GM12872 (cell line): ENCODE data around the gene PDGFRA.

ENCODE experiments used
- TF ChIP-seq, protein P1 (sequence below): IDR thresholded peaks from 3 replicates; pipeline ENCODE4 v1.5.1; 2011; ENCODE audit warnings: low read depth, mild to moderate bottlenecking, low read length, moderate library complexity; ENCODE audit not compliant: insufficient read depth

Gene PDGFRA

DNA sequence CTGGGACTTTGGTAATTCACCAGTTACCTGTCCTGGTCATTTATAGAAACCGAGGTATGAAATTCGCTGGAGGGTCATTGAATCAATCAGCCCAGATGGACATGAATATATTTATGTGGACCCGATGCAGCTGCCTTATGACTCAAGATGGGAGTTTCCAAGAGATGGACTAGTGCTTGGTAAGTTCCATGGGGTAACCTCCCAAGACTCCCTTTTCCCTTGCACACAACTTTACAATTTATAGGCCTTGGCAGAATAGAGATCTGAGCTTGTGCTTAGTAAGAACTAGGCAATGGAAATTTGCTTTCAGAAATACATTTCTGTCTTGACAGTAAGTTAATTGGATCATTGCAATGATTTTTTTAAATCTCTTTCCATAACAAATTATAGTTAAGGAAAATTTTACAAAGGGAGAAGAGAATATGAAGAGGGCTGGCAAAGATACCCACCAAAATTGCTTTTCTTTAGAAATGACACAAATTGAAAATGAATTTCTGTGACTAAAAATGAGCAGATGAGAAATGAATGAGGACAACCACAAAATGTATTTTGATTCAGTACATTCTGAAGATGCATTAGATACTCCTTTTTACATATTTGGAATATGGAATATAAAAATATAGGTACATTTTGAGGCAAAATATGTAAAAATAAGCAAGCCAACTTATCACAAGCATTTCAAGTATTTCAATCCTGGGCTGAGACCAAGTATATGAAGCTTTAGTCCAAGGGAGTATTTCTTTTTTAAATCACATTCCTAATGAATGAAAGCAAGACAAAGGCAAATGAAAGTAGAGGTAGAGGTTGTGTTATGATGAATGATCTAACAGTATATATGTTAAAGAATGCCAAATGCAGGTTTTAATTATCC is 45.9 kb downstream of the PDGFRA start:
- TF ChIP-seq, protein P1, sequence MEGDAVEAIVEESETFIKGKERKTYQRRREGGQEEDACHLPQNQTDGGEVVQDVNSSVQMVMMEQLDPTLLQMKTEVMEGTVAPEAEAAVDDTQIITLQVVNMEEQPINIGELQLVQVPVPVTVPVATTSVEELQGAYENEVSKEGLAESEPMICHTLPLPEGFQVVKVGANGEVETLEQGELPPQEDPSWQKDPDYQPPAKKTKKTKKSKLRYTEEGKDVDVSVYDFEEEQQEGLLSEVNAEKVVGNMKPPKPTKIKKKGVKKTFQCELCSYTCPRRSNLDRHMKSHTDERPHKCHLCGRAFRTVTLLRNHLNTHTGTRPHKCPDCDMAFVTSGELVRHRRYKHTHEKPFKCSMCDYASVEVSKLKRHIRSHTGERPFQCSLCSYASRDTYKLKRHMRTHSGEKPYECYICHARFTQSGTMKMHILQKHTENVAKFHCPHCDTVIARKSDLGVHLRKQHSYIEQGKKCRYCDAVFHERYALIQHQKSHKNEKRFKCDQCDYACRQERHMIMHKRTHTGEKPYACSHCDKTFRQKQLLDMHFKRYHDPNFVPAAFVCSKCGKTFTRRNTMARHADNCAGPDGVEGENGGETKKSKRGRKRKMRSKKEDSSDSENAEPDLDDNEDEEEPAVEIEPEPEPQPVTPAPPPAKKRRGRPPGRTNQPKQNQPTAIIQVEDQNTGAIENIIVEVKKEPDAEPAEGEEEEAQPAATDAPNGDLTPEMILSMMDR, result no peak

DNA sequence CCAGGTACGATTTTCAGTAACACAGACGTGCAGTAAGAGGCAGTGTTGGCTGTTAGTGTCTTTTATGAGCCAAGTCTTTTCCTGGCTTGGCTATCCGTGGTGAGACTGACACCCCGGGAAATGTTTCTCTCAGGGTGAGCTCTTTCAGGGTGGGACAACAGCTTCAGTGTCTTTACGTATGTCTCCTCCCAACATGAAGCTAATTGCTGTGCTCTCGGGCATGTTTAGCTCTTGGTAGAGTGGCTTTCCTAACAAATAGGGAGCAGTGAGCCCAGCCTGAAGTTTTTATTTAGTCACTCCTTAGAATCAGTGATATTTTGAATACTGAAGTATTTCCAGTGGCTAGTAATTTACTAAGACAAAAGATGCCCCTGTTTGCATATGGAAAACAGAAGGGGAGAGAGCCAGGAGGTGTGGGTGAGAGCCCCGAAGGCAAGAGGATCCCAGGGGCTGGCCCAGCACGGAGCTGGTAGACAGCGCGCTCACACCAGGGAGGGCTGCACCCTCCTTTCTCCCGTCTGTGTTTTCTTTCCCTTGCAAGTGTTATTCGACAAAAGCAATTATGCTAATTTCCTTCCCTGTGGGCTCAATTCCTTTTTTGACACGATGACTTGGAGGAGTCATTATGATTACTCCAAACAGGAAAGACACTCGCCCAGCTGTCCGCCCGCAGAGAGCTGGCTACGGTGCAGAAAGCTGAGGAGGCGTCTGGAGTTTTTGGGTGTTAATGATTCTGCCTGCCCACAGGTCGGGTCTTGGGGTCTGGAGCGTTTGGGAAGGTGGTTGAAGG is 47.7 kb downstream of the PDGFRA start:
- TF ChIP-seq, protein P1, result no peak

DNA sequence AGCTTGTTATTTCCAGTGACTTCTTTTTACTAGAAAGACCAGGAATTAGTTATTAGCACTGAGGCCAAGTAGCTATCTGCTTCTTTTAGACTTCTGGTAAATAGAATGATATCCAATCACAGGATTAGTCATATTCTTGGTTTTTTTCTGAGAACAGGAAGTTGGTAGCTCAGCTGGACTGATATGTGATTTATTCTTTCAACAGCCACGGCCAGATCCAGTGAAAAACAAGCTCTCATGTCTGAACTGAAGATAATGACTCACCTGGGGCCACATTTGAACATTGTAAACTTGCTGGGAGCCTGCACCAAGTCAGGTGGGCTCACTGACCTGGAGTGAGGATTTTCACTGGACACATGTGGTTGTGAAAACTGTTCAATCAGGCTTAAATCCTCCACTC is 48.6 kb downstream of the PDGFRA start:
- TF ChIP-seq, protein P1, result no peak

DNA sequence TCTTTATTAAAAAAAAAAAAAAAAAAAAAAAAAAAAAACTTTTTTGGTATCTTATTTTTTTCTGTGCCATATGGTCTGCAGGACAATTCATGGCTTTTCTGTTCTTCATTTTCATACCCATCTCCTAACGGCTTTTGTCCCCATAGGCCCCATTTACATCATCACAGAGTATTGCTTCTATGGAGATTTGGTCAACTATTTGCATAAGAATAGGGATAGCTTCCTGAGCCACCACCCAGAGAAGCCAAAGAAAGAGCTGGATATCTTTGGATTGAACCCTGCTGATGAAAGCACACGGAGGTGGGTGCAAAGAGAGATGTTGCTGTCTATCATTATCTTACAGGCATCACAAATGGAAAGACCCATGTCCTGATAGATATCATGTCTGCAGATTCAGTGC is 49.1 kb downstream of the PDGFRA start:
- TF ChIP-seq, protein P1, result no peak

DNA sequence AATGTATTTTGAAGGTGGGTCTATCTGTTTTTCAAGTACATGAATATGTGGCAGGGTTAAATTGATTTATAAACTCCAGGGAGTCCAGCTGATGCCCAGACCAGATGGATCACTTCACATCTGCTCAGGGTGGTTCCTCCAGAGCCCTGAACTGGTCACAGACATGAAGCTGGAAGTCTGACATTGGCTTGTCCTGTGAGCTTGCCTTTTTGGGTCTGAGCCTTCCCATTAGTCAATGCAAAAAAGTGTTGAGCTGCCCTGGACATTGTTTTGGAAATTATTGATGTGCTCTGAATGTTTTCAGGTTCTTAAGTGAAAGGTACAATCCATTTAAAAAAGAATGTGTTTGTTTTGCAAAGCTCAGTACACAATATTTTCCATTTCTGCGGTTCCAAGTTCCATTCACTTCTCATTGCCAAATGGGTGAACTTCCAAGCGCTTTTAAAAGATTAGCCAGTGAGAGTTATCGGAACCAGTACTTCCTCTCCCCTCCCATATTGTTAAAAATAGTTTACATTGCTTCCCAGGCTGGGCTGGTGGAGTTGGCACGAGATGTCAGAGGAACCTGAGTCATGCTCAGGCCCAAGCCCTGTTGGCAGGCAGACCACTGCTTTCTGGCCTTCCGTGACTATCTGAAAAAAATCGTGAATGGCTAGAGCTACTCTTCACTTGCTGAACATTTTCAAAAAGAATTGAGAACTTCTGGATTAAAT is 52.1 kb downstream of the PDGFRA start:
- TF ChIP-seq, protein P1, result no peak

DNA sequence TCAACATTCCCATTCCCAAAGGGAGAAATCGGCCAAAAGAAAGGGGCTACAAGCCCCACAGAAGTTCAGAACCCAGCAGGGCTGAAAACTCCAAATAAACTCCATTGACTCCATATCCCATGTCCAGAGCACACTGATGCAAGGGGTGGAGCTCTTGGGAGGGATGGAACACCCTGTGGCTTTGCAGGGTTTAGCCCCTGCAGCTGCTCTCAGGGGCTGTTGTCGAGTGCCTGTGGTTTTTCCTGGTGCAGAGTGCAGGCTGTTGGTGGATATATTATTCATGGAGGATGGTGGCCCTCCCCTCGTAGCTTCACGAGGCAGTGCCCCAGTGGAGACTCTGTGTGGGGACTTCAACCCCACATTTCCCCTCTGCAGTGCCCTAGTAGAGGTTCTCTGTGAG is 53.7 kb downstream of the PDGFRA start:
- TF ChIP-seq, protein P1, result no peak

DNA sequence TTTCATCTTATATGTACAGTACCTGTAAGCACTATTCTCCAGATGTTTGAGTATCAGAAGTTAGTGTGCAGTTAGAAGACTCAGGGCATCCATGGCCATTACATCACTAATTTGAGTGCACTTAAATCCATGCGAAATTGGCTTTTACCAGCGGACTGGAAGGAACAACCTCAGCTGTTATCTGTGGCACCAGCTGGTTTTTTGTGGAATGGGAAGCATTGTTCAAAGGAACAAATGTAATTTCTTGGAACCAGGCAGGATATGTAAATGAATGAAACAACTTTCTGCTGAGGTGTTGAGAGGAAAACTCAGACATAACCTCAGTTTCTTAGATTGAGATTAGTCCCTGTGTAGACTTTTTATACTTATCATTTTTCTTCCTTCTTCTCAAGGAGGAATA is 60.2 kb downstream of the PDGFRA start:
- TF ChIP-seq, protein P1, result no peak
